Colonic mucosa (tissue), 4 donors: ENCODE data around the gene TLCD3A. TPM values are rescaled to one million over a fixed set of nuclear protein-coding genes. Genes with fewer than 3 reads are reported as not detected.
"Not testable (repeated sequence)": the region's sequence is repeated elsewhere in the genome, so short reads cannot be mapped to it uniquely, and the experiment has no call there.

Experiments
- DNase-seq: peaks from one replicate; pipeline ENCODE4 v3.0.0-alpha.2; 2020
- H3K27ac ChIP-seq: fragments of 200-600 bp; one replicate; pipeline ENCODE4 v1.8.0; 2021
- H3K27me3 ChIP-seq: fragments of 200-600 bp; one replicate; pipeline ENCODE4 v1.8.0; 2021
- H3K36me3 ChIP-seq: fragments of 200-600 bp; one replicate; pipeline ENCODE4 v1.8.0; 2021
- H3K4me1 ChIP-seq: fragments of 200-600 bp; one replicate; pipeline ENCODE4 v1.8.0; 2021; ENCODE audit warnings: mild to moderate bottlenecking
- H3K4me3 ChIP-seq: fragments of 200-600 bp; one replicate; pipeline ENCODE4 v1.8.0; 2021
- H3K9ac ChIP-seq, 2 donors: one replicate each; pipeline ENCODE4 v1.7.0; 2013; ENCODE audit warnings: control low read depth in 2 of 2, low read depth in 2 of 2, low read length in 2 of 2
- H3K9me3 ChIP-seq: fragments of 200-600 bp; one replicate; pipeline ENCODE4 v1.8.0; 2021
- intact Hi-C: fragments of 100-400 bp; cut with DNase I; formaldehyde crosslinking; loops from one replicate; pipeline ENCODE4 v1.14.1; 2022
- total RNA-seq, 2 donors: library from RNA; stranded (reverse); fragmentation: NEBNext Ultra II Directional in 1 of 2; extraction: Animal tissue kit (Norgen Biotek cat#: 25700) in 1 of 2; gene quantifications; one replicate each; pipeline ENCODE4 v1.2.1, GENCODE V29; 2021
- TF ChIP-seq, protein P1 (sequence below): fragments of 200-600 bp; IDR thresholded peaks from one replicate; pipeline ENCODE4 v1.8.0; 2022; ENCODE audit warnings: antibody characterized with exemption, mild to moderate bottlenecking
- donor health status: healthy.
- donor health status: DM: no; HTN: no; CAD: no.
- donor health status: DM: no; HTN: no; CAD: no.

TLCD3A gene
- total RNA-seq, 2 donors from 2014 or later, result 27.0 to 28.8 TPM

DNA sequence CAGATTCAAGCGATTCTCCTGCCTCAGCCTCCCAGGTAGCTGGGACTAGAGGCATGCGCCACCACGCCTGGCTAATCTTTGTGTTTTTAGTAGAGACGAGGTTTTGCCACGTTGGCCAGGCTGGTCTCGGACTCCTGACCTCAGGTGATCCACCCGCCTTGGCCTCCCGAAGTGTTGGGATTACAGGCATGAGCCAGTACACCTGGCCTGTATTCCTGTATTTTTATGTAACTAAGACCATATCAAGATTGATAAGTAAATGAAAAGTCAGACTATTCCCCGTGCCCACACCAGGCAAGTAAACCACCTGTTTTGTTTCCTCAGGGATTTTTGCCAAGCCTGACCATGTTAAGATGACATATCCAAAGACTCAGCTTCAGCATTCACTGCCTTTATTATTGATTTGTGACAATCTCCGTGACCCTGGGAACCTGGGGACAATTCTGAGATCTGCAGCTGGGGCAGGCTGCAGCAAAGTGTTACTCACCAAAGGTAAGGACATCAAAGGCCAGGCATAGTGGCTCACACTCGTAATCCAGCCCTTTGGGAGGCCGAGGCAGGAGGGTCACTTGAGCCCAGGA, 55.3 kb downstream of the TLCD3A start:
- Histone ChIP-seq H3K36me3 (peaks cover 8% of the 10 kb centered on the region), H3K9ac (no peak overlapping the region), H3K4me1 (peaks cover 6% of the 10 kb centered on the region), H3K27me3 (no peaks in the 10 kb centered on the region), H3K27ac (no peak overlapping the region), H3K9me3 (no peaks in the 10 kb centered on the region), H3K4me3 (no peak overlapping the region)
- intact Hi-C loops, result no loop called here
- TF ChIP-seq, protein P1, sequence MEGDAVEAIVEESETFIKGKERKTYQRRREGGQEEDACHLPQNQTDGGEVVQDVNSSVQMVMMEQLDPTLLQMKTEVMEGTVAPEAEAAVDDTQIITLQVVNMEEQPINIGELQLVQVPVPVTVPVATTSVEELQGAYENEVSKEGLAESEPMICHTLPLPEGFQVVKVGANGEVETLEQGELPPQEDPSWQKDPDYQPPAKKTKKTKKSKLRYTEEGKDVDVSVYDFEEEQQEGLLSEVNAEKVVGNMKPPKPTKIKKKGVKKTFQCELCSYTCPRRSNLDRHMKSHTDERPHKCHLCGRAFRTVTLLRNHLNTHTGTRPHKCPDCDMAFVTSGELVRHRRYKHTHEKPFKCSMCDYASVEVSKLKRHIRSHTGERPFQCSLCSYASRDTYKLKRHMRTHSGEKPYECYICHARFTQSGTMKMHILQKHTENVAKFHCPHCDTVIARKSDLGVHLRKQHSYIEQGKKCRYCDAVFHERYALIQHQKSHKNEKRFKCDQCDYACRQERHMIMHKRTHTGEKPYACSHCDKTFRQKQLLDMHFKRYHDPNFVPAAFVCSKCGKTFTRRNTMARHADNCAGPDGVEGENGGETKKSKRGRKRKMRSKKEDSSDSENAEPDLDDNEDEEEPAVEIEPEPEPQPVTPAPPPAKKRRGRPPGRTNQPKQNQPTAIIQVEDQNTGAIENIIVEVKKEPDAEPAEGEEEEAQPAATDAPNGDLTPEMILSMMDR, result no peak
- no peak for DNase-seq

DNA sequence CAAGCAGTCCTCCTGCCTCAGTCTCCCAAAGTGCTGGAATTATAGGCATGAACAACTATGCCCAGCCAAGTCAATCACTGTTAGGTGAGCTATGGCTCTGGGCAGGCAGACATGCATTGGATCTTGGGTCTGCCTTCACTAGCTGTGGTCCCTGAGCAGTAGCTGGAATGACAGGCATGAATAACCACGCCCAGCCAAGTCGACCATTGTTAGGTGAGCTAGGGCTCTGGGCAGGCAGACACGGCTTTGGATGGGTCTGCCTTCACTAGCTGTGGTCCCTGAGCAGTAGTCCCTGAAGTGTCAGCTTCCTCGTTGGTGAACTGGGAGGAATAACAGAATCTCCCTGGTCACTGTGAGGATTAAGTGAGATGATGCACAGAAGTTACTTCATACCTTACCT, 56.2 kb downstream of the TLCD3A start:
- H3K4me1 ChIP-seq, result no peaks in the 10 kb centered on the region
- no peak overlapping the region for H3K27ac ChIP-seq
- H3K9me3 ChIP-seq, result no peaks in the 10 kb centered on the region
- no peaks in the 10 kb centered on the region for H3K27me3 ChIP-seq
- no peak for DNase-seq
- intact Hi-C loops, result no loop called here
- H3K9ac ChIP-seq, result no peak overlapping the region
- H3K36me3 ChIP-seq, result peaks cover 8% of the 10 kb centered on the region
- TF ChIP-seq, protein P1, result no peak
- H3K4me3 ChIP-seq, result no peak overlapping the region

GRCh38 chr17:789160-789840, 56.9 kb downstream of the TLCD3A start:
- intact Hi-C loops, result no loop called here
- Histone ChIP-seq H3K4me3 (no peak overlapping the region), H3K4me1 (no peaks in the 10 kb centered on the region), H3K9me3 (no peaks in the 10 kb centered on the region), H3K27ac (no peak overlapping the region), H3K9ac (no peak overlapping the region), H3K36me3 (peaks cover 8% of the 10 kb centered on the region), H3K27me3 (no peaks in the 10 kb centered on the region)
- no peak for DNase-seq
- TF ChIP-seq, protein P1, result no peak

GRCh38 chr17:789931-790873, 57.8 kb downstream of the TLCD3A start:
- H3K27ac ChIP-seq, H3K9me3 ChIP-seq, H3K9ac ChIP-seq, H3K4me3 ChIP-seq, intact Hi-C loops, DNase-seq, H3K27me3 ChIP-seq, H3K36me3 ChIP-seq, H3K4me1 ChIP-seq: not testable (repeated sequence)

- H3K27me3 ChIP-seq, intact Hi-C loops, H3K27ac ChIP-seq, DNase-seq, H3K9ac ChIP-seq, H3K4me1 ChIP-seq, H3K36me3 ChIP-seq, H3K9me3 ChIP-seq, H3K4me3 ChIP-seq: not testable (repeated sequence)
These were observed 58.5 kb downstream of the TLCD3A start for GRCh38 chr17:790874-791247.

- Histone ChIP-seq H3K27me3 (no peaks in the 10 kb centered on the region), H3K4me3 (no peak overlapping the region), H3K27ac (no peak overlapping the region), H3K4me1 (no peaks in the 10 kb centered on the region), H3K9ac (no peak overlapping the region), H3K9me3 (no peaks in the 10 kb centered on the region), H3K36me3 (peaks cover 8% of the 10 kb centered on the region)
- intact Hi-C loops, result no loop called here
- DNase-seq, result no peak
- TF ChIP-seq, protein P1, result no peak
These were observed 59.4 kb downstream of the TLCD3A start for GRCh38 chr17:791829-792228.
